GM18519 (cell line): ENCODE results near the gene CHD3.

Source experiments
- ATAC-seq: cut with Tn5 transposase; IDR thresholded peaks from one replicate; pipeline ENCODE4 v1.9.1; 2021; ENCODE audit warnings: mild to moderate bottlenecking, moderate library complexity; ENCODE audit not compliant: unreplicated experiment, low FRiP score

CHD3 gene

DNA sequence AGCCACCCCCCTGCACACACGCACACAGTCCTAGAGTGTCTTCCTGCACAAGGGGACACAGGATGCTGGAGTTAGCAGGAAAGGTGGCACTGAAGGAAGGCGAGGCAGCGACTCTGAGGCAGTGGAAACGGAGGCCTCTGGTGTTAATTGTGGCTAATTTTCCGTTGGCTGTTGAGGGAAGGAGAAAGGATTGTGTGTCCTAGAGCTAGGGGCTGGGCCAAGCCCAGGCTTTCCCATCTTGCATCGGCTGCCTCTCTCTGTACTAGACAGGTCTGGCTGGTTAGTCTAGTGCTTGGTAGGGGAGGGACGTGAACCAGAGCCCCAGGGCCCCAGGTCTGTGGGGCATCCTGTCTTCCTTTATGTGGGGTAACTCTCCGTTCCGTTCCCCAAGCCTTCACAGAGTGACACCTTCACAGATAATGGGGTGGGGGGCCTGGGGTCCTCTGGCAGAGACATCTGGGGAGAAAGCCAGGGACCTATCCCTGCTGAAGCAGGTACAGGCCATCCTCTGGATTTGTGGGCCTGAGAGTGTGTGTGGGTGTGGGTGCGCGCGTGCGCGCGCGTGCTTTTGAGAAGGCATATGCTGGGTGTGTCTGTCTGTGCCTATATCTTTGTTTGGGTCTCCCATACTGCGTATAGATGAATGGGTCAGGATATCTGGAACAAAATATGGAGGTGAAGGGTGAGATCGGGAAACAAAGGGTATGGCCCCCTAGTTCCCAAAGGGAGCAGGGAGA is at the start of gene CHD3:
CHD3 (plus strand) TSS at position 606 of the 737 bp plus-strand sequence. CDS start 212 bp downstream, outside the sequence.
- no peak for ATAC-seq

GRCh38 chr17:7839190-7839875 is 49.3 kb upstream of the CHD3 start:
- ATAC-seq = no peak

DNA sequence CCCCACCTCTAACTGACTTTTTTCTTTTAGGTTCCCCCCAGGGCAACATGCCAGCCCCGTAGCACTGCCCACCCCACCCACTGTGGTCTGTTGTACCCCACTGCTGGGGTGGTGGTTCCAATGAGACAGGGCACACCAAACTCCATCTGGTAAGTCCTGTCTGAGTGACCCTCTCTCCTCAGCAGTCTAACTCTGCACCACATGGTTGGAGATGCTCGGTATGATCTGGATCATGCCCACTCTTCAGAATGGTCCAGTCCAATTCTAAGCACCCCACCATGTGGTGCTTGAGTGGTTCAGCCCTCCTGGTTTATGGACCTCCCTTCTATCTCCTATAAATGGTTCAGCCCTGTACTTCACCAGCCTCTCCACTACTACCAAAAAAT is 48.7 kb upstream of the CHD3 start:
- ATAC-seq = no peak

- no peak for ATAC-seq
Observed at GRCh38 chr17:7840441-7840840, 48.1 kb upstream of the CHD3 start.

GRCh38 chr17:7840875-7841274 is 47.7 kb upstream of the CHD3 start:
- ATAC-seq = no peak

- no peak for ATAC-seq
Observed at GRCh38 chr17:7841396-7841914, 47.1 kb upstream of the CHD3 start.

DNA sequence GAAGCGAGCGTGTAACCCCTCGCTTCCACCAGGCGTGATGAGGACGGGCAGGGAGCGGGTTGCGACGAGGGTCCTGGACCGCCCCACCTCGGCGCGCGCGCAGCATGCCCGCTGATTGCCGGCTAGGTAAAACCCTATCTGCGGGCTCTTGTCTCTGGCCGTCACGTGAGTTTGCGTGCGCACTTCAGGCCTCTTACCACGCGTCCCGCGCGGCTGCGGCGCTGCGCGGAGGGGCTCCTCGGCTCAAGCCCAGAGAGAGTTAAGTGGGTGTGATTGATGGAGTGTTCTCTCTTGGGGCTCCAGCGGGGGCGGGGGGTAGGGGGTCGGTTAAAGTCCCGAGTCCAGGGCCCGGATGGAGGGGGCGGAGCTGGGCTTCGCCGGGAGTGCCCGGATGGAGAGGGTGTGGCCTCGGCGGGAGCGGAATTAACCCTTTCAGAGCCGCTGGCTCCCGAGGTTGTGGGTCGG is 46.6 kb upstream of the CHD3 start:
- ATAC-seq = no peak

DNA sequence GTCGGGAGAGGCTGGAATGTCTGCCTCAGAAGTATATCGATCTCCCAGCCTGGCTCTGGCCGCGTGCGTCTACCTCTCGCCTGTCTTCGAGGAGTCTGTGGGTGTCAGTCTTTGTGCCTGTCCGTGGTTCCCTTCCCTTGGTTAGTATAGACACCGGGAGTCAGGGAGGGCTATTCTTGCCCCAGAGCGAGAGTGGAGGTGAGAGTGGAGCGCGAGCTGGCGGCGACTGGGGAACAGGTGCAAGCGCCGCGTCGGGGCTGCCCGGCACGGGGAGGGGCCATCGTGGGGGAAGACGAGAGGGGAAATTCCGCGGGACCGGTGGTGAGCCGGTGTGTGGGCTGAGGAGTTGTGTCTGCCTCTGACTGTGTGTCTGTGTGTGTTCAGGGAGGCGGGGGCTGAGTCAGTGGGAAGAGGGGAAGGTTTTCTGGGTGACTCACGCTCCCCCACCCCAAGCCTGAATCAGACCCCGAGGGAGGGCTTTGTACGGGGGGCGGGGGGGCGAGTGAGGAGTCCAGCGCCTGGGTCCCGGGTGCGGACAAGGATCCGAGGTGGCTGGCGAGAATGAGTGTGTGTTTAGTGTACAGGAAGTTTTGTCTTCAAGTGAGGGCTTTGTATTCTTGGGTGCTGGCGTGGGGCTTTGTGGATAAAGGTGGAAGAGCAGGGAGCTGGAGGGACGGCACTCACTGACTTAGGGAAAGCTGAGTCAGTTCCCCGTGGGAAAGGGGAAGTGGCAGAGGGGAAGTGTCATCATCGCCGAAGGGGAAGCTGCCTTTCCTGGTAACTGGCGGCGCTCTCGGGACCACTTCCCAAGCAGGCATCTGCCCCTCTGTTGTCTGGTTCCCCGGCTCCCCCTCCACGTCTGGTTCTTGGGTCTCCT is 46.0 kb upstream of the CHD3 start:
- ATAC-seq = no peak

DNA sequence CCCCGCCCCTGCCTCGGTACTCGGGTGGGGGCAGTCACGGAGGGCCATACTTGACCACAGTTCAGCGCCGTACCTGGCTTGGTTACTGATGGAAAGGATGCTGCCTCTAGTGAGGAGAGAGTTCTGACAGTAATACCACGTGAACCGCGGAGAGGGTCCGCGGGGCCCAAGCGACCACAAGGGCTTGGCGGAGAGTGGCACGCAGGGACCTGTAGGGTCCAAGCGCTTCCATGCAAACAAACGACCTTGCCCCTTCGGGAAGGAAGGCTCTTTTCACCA is 45.4 kb upstream of the CHD3 start:
- no peak for ATAC-seq

- ATAC-seq = no peak
Observed at GRCh38 chr17:7843536-7844291, 44.9 kb upstream of the CHD3 start.

GRCh38 chr17:7844292-7845154 is 44.1 kb upstream of the CHD3 start:
- ATAC-seq = peak; percentile 43

- no peak for ATAC-seq
Observed at GRCh38 chr17:7845359-7846062, 43.1 kb upstream of the CHD3 start.

DNA sequence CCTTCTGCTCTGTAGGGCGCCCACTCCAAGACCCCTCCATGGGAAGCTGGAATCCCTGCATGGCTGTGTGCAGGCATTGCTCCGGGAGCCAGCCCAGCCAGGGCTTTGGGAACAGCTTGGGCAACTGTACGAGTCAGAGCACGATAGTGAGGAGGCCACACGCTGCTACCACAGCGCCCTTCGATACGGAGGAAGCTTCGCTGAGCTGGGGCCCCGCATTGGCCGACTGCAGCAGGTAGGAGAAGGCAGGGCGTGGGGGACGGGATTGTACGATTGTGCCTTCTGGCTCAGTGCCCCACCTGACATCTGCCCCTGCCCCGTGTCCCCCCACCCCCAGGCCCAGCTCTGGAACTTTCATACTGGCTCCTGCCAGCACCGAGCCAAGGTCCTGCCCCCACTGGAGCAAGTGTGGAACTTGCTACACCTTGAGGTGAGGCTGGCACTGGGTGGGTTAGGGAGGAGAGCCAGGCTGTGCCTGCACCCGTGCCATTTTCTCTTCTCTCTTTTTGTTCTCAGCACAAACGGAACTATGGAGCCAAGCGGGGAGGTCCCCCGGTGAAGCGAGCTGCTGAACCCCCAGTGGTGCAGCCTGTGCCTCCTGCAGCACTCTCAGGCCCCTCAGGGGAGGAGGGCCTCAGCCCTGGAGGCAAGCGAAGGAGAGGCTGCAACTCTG is 42.4 kb upstream of the CHD3 start:
- ATAC-seq = no peak

- ATAC-seq = no peak
Observed at GRCh38 chr17:7846765-7847661, 41.6 kb upstream of the CHD3 start.

DNA sequence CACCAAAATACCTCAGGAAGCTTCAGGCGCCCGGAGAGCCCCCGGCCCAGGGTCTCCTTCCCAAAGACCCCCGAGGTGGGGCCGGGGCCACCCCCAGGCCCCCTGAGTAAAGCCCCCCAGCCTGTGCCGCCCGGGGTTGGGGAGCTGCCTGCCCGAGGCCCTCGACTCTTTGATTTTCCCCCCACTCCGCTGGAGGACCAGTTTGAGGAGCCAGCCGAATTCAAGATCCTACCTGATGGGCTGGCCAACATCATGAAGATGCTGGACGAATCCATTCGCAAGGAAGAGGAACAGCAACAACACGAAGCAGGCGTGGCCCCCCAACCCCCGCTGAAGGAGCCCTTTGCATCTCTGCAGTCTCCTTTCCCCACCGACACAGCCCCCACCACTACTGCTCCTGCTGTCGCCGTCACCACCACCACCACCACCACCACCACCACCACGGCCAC is 40.4 kb upstream of the CHD3 start:
- ATAC-seq = no peak

DNA sequence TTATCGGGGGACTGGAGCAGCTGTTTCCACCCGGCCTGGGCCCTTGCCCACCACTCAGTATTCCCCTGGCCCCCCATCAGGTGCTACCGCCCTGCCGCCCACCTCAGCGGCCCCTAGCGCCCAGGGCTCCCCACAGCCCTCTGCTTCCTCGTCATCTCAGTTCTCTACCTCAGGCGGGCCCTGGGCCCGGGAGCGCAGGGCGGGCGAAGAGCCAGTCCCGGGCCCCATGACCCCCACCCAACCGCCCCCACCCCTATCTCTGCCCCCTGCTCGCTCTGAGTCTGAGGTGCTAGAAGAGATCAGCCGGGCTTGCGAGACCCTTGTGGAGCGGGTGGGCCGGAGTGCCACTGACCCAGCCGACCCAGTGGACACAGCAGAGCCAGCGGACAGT is 39.9 kb upstream of the CHD3 start:
- no peak for ATAC-seq

DNA sequence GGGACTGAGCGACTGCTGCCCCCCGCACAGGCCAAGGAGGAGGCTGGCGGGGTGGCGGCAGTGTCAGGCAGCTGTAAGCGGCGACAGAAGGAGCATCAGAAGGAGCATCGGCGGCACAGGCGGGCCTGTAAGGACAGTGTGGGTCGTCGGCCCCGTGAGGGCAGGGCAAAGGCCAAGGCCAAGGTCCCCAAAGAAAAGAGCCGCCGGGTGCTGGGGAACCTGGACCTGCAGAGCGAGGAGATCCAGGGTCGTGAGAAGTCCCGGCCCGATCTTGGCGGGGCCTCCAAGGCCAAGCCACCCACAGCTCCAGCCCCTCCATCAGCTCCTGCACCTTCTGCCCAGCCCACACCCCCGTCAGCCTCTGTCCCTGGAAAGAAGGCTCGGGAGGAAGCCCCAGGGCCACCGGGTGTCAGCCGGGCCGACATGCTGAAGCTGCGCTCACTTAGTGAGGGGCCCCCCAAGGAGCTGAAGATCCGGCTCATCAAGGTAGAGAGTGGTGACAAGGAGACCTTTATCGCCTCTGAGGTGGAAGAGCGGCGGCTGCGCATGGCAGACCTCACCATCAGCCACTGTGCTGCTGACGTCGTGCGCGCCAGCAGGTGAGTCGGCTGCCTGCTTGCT is 39.3 kb upstream of the CHD3 start:
- ATAC-seq = no peak
